Muscle of back (tissue), 11 donors: Measurements from ENCODE around the gene DLX2. TPM values are rescaled to one million over a fixed set of nuclear protein-coding genes. Genes with fewer than 3 reads are reported as not detected.
"Not testable (repeated sequence)": the region's sequence is repeated elsewhere in the genome, so short reads cannot be mapped to it uniquely, and the experiment has no call there.

Source experiments
- DNase-seq, 3 donors: peaks; one replicate each; pipeline versions ENCODE4 v3.0.0 to v3.0.0-alpha.2; 2013
- polyA plus RNA-seq, 10 donors: library from polyadenylated mRNA; unstranded; fragments of 120-200 nt; gene quantifications; one replicate each; pipeline ENCODE4 v1.2.1, GENCODE V29; 2013; ENCODE audit not compliant: insufficient read length in 10 of 10

DLX2 gene
- polyA plus RNA-seq, 10 donors, result 0.05 to 0.48 (median 0.15) TPM; not detected in 3

DNA sequence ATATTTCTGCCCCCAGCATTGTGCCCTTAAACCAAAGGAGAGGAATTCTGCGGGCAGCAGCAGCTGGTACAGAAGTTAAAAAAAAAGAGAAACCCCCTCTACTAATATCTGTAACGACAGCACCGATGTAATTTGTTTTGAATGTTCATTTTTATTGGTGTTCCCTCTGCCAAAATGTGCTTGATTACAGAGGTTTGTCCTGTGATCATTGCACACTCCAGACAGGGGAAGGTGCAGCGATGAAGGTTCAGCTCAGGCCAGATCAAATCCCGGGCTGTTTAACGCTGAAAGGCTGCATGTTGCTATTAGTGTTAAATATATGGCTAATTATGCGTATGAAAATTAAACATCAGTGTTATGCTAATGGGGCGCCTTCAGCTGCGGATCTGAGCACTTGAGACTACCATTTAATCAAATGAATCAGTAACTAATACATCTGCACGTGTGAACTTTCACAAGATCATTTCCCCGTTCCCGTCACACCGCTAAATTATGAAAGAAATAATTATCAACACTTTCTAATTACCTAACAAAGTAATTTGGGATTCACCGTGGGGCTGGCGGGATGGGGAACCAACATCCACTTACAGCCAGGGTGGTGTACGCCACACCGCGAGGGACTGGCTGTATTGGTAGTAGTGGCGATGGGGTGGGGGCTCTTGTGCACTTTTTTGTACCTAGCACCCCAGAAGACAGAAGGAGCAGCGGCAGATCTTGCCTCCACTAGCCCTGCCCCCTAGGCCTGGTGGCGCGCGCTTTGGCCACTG is 18.9 kb downstream of the DLX2 start:
- peak in 1 of 3 donors; percentile 11 for DNase-seq

DNA sequence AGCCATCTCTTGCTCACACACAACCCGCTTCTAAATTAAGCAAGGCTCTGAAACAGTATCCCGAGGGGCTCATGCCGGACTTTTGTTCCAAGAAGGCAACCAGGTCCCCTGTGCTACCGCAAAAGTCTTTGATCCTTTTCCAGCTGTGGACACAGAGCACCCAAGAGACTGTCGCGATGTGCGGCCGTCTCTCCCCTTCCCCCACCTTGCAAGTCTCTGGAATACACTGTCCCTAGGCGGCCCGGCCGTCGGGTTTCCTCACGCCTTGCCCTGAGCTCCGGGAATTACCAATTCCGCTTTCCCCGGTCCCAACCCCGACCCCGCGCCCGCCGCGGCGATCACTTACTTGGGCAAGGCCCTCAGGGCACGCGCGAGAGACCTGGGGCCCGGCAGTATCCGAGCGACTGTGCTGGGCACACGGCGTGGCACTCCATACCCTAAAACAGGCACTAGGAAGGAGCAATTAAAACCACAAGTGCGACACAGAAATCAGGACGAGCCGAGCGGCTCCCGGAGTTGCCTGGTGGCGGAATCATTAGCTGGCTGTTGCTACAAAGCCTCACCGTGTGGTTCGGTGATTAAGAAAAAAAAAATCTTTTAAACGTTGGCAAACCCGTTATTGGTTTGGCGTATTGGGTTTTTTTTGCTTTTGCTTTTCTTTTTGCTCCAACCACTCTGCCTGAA is 19.6 kb downstream of the DLX2 start:
- DNase-seq, result peak in 2 of 3 donors; percentile 22 to 62

- peak in 2 of 3 donors; percentile 12 to 54 for DNase-seq
Observed at GRCh38 chr2:172082105-172082943, 20.4 kb downstream of the DLX2 start.

DNA sequence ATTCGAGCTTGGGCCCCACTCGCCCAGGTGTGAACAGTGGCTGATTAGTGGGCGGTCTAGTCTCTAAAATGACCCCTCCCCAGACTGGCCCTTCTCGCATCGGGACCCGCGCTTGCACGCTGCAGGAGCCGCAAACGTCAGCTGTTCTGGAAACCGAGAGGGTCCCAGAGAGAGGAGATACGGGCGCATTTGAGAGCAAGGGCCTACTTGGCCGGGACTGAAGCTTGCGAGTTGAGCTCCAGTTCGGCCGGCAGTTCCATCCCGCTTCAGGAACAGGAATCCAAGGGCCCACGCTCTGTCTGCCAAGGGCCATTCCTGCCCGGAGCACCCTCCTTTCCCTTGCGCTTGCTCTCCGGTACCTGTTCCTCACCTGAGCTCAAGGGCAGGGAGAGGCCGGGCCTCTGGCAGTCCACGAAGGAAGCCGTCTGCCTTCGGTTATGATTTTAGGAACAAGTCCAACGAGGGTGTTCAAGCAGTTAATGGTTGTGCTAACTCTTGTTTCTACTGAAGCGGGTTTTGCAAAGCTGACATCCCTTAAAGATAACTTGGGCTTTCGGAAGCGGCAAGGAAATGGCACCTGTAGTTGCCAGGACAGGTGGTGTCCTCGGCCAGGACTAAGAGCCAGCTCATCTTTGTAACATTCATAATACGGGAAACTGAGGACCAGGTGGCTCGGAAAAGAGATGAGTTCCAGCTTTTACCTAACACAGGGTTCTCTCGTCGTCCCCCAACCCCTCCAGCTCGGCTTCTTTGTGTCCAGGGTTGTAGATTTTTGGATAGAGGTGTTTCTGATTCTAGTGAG is 21.3 kb downstream of the DLX2 start:
- DNase-seq, result peak in 2 of 3 donors; percentile 2 to 55

- DNase-seq, result peak in 2 of 3 donors; percentile 3 to 34
Observed at GRCh38 chr2:172080641-172081220, 22.0 kb downstream of the DLX2 start.

DNA sequence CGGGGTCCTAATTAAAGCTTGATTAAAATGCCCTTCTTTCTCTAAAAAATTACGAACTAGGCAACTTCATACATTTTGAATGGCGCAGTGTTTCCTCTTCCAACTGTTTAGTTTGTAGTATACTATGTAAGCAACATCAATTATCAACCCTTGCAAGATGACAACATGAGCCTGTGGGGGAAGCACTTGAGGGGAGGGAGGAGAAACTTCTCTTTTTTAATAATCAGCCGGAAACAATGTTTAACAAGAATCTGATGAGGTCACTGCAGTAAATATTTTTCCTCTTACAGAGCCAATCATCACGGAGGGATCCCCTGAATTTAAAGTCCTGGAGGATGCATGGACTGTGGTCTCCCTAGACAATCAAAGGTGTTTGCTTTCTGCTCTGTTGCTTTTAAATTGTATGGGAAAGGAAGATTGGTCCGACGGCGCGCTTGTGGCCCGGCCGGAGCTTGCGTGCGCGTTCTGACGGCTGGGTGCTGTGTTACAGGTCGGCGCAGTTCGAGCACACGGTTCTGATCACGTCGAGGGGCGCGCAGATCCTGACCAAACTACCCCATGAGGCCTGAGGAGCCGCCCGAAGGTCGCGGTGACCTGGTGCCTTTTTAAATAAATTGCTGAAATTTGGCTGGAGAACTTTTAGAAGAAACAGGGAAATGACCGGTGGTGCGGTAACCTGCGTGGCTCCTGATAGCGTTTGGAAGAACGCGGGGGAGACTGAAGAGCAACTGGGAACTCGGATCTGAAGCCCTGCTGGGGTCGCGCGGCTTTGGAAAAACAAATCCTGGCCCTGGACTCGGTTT is 22.7 kb downstream of the DLX2 start:
- peak in 1 of 3 donors; percentile 31 for DNase-seq

- DNase-seq, result no peak
Observed at GRCh38 chr2:172079416-172079815, 23.3 kb downstream of the DLX2 start.

- DNase-seq, result no peak
Observed at GRCh38 chr2:172074254-172074653, 28.4 kb downstream of the DLX2 start.

DNA sequence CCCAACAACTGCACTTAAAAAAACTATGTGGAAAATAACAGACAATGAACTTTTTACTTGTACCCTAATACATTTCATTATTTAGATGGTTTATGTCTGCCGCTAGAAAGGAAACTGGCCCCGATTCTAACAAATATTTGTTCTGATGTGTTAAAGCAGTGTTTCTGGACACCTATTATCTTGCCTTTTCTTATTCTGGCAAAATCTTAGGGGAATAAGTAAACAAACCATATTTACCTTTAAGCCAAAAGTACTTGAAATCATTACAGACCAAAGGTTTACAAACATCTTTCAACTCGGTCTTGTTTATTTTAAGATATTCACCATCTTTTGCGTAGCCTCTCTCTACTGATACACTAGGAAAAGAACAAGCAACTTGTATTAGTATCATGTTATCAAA is 29.2 kb downstream of the DLX2 start:
- no peak for DNase-seq

DNA sequence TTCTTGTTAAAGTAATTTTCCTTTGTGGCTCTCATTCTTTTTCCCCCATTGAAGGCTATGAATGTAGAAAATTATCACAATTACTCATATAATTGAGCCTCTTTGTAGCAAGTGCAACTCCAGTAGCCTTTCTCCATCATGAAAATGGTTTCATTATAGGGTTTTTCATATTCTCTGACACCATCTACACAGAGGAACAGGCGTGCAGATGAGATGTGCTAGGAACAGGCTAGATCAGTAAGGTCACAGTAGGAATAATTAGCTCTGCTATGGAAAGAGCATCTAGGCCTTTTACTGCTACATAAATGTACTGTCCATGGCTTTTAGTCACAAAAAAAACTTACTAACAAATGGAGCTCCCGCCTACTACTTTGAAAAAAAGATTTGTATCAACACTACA is 30.0 kb downstream of the DLX2 start:
- no peak for DNase-seq

DNA sequence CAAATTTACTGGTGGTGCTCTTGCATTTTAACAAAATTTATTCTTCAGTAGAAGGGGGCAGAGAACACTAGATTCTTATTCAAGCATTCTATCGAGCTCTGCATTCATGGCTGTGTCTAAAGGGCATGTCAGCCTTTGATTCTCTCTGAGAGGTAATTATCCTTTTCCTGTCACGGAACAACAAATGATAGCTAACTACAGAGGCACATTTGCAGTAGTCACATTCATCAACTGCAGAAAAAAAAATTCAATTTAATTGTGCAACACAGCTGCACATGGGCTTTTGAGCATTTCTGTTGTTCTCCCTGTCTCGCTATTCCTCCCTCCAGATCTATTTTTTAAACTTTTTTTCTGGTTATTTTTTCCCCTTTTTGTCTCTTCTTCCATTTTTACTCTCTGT is 30.4 kb downstream of the DLX2 start:
- no peak for DNase-seq

- no peak for DNase-seq
Observed at GRCh38 chr2:172070936-172071335, 31.8 kb downstream of the DLX2 start.

- DNase-seq, result not testable (repeated sequence)
Observed at GRCh38 chr2:172067905-172068304, 34.8 kb downstream of the DLX2 start.

- DNase-seq, result no peak
Observed at GRCh38 chr2:172066394-172066886, 36.3 kb downstream of the DLX2 start.

GRCh38 chr2:172065111-172065510 is 37.6 kb downstream of the DLX2 start:
- DNase-seq, result no peak

DNA sequence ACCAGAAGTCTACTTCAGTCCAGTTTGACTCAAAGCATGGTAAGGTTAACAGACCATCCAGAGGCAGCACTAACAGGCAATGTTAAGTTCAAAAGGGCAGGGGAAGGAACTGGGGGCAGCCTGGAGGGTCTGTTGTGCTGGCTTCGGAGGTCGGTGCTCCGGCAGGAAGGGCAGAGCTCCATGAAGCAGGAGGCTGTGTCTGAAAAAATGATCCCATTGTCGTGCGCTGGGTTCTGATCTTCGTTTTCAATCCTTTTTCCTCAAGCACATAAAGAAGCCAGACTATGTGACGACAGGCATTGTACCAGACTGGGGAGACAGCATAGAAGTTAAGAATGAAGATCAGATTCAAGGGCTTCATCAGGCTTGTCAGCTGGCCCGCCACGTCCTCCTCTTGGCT is 39.3 kb downstream of the DLX2 start:
- DNase-seq, result no peak

GRCh38 chr2:172062402-172063004 is 40.2 kb downstream of the DLX2 start:
- no peak for DNase-seq

DNA sequence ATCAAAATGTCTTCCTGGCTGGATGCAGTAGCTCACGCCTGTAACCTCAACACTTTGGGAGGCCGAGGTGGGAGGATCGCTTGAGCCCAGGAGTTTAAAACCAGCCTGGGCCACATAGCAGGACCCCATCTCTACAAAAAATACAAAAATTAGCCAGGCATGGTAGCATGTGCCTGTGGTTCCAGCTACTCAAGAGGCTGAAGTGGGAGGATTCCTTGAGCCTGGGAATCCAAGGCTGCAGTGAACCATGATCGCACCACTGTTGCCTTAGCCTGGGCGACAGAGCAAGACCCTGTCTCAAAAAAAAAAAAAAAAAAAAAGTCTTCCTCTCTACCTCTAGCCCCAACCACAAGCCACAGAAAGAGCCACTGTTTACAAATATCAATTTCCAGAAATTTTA is 42.6 kb downstream of the DLX2 start:
- not testable (repeated sequence) for DNase-seq

DNA sequence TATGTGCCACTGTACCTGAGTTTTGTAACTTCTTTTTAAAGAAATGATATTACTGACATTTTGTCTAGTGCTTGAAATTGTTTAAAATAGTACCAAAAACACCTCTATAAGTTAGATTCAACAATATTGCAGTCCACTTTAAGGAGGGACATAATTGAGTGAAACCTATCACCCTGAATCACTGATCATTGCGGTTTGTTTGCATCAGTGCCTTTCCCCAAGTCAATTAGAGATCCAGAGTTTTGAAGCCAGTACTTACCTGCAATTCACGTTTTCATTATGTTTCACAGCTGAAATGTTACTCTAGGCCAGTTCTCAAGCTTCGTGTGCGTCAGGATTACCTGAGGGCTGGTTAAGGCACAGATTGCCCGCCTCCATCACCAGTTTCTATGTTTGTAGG is 44.0 kb downstream of the DLX2 start:
- DNase-seq, result no peak

GRCh38 chr2:172056293-172056692 is 46.4 kb downstream of the DLX2 start:
- no peak for DNase-seq
